ENCODE data around the gene PPP2R2C.

Gene PPP2R2C

GRCh38 chr4:6383009-6383404 lies 89.4 kb downstream of the PPP2R2C start:
- no peak for DNase-seq (ENCODE audit: low read depth in 2 of 2)

DNA sequence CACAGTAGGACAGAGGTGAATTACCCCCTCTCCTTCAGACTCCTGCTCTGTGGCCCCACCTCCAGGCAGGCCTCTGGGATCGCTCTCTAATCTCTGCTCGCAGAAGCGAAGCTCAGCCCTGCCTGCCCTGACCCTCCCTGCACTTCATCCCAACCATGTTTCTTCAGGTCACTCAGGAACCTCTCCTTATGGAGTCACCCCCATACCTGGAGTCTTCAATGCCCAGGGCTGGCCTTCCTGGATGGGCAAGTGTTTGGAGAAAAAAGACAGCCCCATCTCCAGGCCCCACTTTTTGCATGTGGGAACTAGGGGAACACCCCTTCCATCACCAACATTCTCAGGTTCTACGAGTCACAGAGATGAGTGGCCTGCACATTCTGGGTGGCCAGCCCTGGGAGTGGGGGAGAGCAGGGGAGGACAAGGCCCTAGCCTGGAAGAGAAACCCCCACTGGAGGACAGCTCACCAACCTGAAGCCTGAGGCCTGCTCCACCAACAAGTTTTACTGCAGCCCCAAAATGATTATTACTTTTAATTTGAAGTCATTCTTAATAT lies 90.8 kb downstream of the PPP2R2C start:
- DNase-seq (ENCODE audit: low read depth in 2 of 2): no peak

DNA sequence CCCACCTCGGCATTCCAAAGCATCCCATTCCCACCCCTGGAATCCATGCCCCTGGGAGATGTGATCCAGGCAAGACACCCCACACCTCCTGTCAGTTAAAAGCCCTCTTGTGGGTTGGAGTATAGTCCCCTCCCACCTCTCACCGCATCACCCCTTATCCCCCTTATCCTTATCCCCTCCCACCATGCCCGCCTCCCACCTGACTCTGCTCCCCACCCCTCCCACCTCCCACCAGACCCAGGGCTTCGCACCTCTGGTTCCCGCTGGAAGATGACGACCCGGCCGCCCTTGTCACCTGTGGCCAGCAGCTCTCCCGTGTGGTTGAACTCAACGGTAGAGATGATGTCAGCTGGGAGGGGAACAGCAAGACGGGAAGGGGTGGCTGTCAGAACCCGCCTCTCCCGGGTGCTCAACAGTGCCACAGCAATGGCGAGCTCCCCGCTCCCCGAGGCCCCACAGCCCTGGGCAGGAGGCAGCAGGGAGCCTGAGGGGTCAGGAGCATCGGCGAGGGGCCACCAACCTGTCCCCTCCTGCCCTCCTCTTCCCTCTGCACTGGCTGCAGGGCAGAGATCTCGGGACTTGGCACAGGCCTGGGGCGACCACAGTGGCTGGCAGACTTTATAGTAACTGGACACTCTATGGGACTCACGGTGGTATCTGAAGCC lies 91.5 kb downstream of the PPP2R2C start:
- no peak for DNase-seq (ENCODE audit: low read depth in 2 of 2)

DNA sequence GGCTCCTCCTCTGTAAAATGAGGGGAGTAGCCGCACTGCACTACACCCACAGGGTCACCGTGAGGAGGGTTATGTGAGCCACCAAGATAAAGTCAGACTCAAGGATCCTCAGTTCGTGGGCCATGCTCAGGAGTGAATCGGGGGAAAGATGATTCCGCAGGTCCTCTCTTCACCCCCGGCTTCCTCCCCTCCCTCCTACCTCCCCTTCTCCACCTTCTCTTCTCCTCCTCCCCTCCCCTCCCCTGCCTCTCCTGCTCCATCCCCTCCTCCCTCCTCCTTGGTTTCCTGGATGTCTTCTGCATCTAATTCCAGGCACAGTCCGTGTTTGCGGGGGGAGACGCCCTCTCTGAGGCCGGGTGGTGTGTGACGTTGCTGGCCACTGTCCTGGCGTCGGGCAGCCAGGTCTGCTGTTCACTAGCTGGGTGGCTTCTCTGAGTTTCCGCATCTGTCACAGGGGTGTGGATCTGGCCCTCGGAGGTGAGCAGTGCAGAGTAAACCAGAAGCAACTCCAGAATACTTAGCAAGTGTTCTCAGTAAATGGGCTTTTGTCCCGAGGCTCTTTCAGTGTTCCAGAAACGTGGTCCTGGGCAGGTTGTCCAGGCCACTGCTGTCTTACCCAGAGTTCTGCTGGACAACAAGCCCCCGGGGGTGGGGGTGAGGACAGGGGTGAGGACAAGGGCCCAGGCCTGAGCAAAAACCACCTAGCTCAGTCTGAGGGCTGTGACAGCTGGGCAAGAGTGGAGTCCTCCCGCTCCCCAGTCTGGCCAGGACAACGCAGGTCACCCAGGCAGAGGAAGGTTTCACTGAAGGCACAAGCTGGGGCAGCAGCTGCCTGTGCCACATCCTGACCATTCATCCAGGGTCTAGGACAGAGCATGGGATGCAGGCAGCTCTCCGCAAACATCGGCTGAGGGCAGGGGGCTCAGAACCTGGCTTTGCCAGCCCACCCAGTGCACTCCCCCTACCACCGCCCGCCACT lies 92.4 kb downstream of the PPP2R2C start:
- no peak for DNase-seq (ENCODE audit: low read depth in 2 of 2)

DNA sequence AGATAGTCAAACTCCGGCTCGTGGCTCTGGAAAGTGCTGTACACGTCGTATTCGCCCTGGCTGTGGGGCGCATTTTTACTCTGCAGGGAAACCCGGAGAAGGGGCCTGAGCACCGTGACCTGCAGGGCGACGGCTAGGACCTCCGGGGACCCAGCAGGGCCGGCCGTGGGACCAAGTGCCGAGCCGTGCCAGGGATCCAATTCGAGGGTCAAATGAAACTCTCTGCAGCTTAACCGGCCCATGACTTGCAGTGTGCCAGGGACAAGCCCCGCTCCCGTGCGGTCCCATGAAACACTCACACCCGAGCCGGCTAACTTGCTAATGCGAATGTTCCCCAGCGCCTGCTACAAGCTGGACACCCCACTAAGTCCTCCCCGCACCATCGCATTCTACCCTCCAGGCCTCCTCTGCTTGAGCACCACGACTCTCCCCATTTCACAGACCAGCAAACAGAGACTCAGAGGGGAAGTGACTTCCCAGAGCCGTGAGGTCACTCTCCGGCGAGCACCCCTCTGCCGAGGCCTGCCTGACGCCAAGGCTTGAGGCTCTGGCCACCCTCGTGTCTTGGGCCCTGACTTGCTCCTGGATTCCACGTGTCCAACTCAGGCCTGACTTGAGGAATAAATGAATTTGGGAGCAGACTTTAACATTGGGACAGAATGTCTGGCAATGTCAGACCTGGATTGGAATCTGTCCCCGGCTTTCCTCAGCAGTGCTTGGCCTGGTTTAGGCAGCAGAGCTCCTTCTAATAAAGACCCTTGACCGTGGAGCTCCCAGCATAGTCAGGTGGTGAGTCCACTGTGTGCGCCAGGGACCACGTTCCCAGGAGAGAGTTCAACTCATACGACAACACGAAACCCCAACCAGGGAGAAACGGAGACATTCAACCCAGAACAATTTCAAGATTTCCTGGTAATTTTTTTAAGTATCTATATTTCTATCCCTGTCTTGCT lies 93.6 kb downstream of the PPP2R2C start:
- no peak for DNase-seq (ENCODE audit: low read depth in 2 of 2)

GRCh38 chr4:6377626-6378492 lies 94.6 kb downstream of the PPP2R2C start:
- no peak for DNase-seq (ENCODE audit: low read depth in 2 of 2)

- no peak for DNase-seq (ENCODE audit: low read depth in 2 of 2)
Observed at GRCh38 chr4:6375620-6376295, 96.7 kb downstream of the PPP2R2C start.

DNA sequence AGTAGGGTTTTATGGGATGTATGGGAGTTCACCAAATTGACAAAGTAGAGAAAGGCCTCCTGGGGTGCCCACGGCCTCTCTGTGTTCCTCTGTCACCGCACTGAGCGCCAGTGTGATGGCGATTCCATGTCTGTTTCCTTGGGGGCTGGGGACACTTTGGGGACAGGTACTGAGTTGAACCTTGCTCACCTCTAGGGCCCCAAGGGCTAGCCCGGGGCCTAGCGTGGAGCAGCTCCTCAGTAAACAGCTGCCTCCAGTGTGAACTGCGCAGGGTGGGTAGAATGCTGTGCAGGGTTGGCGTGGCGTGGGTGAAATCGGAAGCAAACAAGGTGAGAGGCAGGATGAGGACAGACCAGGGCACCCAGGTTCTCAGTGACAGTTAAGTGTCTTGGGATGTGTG lies 97.8 kb downstream of the PPP2R2C start:
- DNase-seq (ENCODE audit: low read depth in 2 of 2): no peak

GRCh38 chr4:6373541-6374410 lies 98.6 kb downstream of the PPP2R2C start:
- no peak for DNase-seq (ENCODE audit: low read depth in 2 of 2)

- DNase-seq (ENCODE audit: low read depth in 2 of 2): no peak
Observed at GRCh38 chr4:6372649-6373525, 99.5 kb downstream of the PPP2R2C start.

GRCh38 chr4:6371812-6372211 lies 100.6 kb downstream of the PPP2R2C start:
- no peak for DNase-seq (ENCODE audit: low read depth in 2 of 2)

- no peak for DNase-seq (ENCODE audit: low read depth in 2 of 2)
Observed at GRCh38 chr4:6371271-6371670, 101.1 kb downstream of the PPP2R2C start.

DNA sequence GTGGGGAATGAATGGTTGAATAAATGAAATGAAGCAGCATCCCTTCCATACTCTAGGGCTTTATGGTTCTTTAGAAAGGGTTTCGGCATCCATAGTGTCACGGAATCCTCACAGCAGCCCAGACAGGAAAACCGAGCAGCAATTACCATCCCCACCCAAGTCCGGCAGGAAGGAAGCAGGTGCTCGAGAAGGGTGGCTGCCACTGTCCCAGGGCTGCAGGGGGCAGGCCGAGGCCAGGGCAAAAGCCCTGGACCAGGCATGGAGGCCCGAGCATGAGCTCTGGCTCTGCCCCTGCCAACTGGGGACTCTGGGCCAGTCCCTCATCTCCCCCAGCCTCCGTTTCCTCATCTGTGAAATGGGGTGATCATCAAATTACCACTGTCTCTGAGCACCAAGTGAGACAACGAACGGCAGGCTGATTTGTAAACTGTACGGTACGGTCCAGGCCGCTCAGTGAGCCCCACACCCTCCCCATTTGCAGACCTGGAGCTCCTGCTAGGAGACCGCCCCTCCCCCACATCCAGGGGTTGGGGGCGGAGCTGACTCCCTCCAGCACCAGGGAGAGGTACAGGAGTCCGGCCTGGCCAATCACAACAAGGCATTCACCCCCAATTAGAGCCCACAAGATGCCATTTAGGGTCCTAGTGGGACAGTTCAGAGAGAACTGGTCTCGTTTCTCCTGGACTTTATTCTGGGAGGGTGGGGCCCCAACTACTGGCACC lies 102.3 kb downstream of the PPP2R2C start:
- DNase-seq (ENCODE audit: low read depth in 2 of 2): no peak

- no peak for DNase-seq (ENCODE audit: low read depth in 2 of 2)
Observed at GRCh38 chr4:6369511-6369910, 102.9 kb downstream of the PPP2R2C start.

DNA sequence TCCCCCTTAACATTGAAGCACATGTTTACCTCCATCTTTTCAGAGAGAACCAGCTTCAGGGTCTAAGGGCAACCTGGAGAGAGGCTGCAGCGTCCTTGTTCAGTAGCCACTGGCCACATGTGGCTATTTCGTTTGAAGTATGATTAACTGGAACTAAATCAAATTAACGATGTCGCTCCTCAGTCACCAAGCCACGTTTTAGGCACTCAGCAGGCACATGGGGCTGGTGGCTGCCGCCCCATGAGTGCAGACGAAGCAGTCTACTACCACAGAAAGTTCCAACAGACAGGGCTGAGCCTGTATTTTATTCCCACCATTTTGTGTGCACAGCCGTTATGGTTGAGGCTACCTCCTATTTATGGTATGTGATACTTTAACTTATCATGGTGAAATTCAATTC lies 103.4 kb downstream of the PPP2R2C start:
- no peak for DNase-seq (ENCODE audit: low read depth in 2 of 2)

DNA sequence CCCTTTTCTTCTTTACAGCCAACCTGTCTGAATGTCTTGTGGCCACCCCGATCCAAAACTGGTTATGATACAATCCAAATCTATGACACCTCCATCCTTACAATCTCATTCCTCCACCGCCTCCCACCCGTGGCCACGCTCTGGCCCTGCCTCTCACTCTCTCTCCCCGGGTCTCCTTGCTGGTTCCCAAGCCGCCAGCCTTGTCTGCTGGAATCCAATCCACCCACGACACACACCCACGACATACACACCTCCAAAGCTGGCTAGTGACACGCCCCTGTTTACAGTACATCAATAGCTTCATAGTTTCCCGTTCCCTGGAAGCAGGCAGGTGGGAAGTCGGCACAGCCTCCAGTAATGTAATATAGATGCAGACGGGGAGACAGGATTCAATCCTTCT lies 103.8 kb downstream of the PPP2R2C start:
- no peak for DNase-seq (ENCODE audit: low read depth in 2 of 2)

DNA sequence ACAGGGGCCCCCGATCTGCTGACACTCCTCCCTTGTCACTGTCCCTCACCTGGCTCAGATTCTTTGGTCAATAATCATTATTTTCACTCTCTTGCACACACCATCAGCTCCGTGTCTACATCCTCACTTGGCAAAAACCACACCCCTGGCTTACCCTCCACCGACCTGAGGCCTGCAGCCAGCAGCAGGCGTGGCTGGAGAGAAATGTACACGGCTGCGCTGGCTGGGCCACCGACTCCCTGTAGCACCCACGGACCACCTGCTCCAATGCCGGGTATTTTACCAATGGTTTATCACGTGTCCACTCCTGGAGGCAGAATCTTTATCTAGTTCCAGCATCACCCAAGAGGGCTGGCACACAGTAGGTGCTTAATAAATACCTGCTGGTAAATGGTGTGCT lies 104.3 kb downstream of the PPP2R2C start:
- no peak for DNase-seq (ENCODE audit: low read depth in 2 of 2)

All from activated CD8-positive, alpha-beta memory T cell treated with anti-CD3 and anti-CD28 coated beads for 4 hours (primary cell).